ENCODE measurements around the gene DNASE2B. TPM values are rescaled to one million over a fixed set of nuclear protein-coding genes. Genes with fewer than 3 reads are reported as not detected.

DNASE2B gene
- total and polyA plus RNA-seq, 7 experiments from 2014 or later, result not detected

GRCh38 chr1:84365225-84366221, 32.8 kb upstream of the DNASE2B start:
- Mint-ChIP-seq H3K4me3 (no peak overlapping the region), H3K36me3 (no peaks in the 10 kb centered on the region), H3K4me1 (peaks cover 0 to 17% (median 8%) of the 10 kb centered on the region in 7 donors), H3K27me3 (no peaks in the 10 kb centered on the region), H3K9me3 (peaks cover 0 to 4% (median 0%) of the 10 kb centered on the region in 11 donors), H3K27ac (no peak overlapping the region)
- H3K4me1 ChIP-seq (ENCODE audit: control insufficient read depth in 2 of 2, insufficient read depth in 2 of 2, low read length in 2 of 2), result no peaks in the 10 kb centered on the region
- H3K27ac ChIP-seq (ENCODE audit: low read depth, low read length), result no peak overlapping the region
- no peaks in the 10 kb centered on the region for H3K27me3 ChIP-seq (ENCODE audit: control insufficient read depth in 2 of 2, insufficient read depth in 2 of 2, low read length in 2 of 2)
- intact Hi-C loops (cut with micrococcal nuclease), result no loop called here
- CTCF ChIA-PET, result no interaction called here
- DNase-seq (no peak), ATAC-seq (peak; percentile 80)
- POLR2A ChIA-PET, result no interaction called here
- H3K36me3 ChIP-seq (ENCODE audit: control insufficient read depth in 2 of 3, insufficient read depth in 3 of 3, low read length in 3 of 3), result no peaks in the 10 kb centered on the region
- H3K4me3 ChIP-seq (ENCODE audit: low read length), result no peak overlapping the region
- no peaks in the 10 kb centered on the region for H3K9me3 ChIP-seq (ENCODE audit: control insufficient read depth in 2 of 3, low read length in 3 of 3)

DNA sequence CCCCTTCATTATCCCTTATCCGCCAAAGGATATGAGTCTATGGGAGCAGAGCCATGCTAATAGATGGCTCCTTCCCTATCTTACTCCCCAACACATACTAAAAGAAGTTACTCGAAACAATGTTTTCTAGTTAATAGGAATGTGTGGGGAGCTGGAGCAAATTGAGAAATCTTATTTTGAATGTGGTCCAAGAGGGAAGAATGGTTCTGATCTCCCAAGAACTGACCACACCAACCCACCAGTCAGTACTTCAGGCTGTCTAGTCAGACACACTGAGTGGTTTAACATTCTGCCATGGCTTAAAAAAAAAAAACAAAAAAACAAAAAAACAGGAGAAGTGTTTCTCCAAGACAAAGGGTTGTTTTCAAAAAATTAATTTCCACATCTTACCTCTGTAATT, 31.5 kb upstream of the DNASE2B start:
- Histone ChIP-seq H3K36me3 (ENCODE audit: control insufficient read depth in 2 of 3, insufficient read depth in 3 of 3, low read length in 3 of 3) (no peaks in the 10 kb centered on the region), H3K9me3 (ENCODE audit: control insufficient read depth in 2 of 3, low read length in 3 of 3) (no peaks in the 10 kb centered on the region), H3K4me3 (ENCODE audit: low read length) (no peak overlapping the region), H3K27ac (ENCODE audit: low read depth, low read length) (no peak overlapping the region), H3K4me1 (ENCODE audit: control insufficient read depth in 2 of 2, insufficient read depth in 2 of 2, low read length in 2 of 2) (no peaks in the 10 kb centered on the region), H3K27me3 (ENCODE audit: control insufficient read depth in 2 of 2, insufficient read depth in 2 of 2, low read length in 2 of 2) (no peaks in the 10 kb centered on the region)
- ChIA-PET POLR2A (no interaction called here), CTCF (no interaction called here)
- Mint-ChIP-seq H3K4me1 (peaks cover 0 to 17% (median 8%) of the 10 kb centered on the region in 7 donors), H3K27ac (no peak overlapping the region), H3K4me3 (no peak overlapping the region), H3K27me3 (no peaks in the 10 kb centered on the region), H3K36me3 (no peaks in the 10 kb centered on the region), H3K9me3 (peaks cover 0 to 4% (median 0%) of the 10 kb centered on the region in 11 donors)
- no peak for ATAC-seq
- no peak for DNase-seq
- intact Hi-C loops (cut with micrococcal nuclease), result no loop called here

DNA sequence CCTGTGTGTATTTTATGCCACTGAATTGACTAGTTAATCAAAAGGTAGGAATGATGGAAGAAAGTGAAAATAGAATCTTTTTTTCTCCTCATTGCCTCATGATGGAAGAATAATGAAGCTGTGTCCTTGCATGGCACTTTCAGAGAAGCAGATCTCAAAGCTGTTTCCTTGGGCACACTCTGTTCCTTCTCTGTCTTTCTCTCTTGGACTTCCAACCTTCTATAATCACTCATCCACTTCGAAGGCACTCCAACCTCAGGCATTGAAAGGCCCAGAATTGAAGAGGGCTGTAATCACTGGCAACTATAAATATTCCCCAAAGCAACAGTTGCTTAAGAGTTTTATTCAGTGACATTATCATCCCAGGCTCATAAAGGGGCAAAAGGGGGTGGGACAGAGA, 31.1 kb upstream of the DNASE2B start:
- ChIA-PET POLR2A (no interaction called here), CTCF (no interaction called here)
- Mint-ChIP-seq H3K4me3 (no peak overlapping the region), H3K36me3 (peaks cover 0 to under 1% (median 0%) of the 10 kb centered on the region in 5 donors), H3K27ac (no peak overlapping the region), H3K4me1 (peaks cover 0 to 17% (median 8%) of the 10 kb centered on the region in 7 donors), H3K9me3 (peaks cover 0 to 4% (median 0%) of the 10 kb centered on the region in 11 donors), H3K27me3 (no peaks in the 10 kb centered on the region)
- no peak for ATAC-seq
- H3K27me3 ChIP-seq (ENCODE audit: control insufficient read depth in 2 of 2, insufficient read depth in 2 of 2, low read length in 2 of 2), result no peaks in the 10 kb centered on the region
- intact Hi-C loops (cut with micrococcal nuclease), result no loop called here
- H3K9me3 ChIP-seq (ENCODE audit: control insufficient read depth in 2 of 3, low read length in 3 of 3), result no peaks in the 10 kb centered on the region
- H3K36me3 ChIP-seq (ENCODE audit: control insufficient read depth in 2 of 3, insufficient read depth in 3 of 3, low read length in 3 of 3), result no peaks in the 10 kb centered on the region
- H3K27ac ChIP-seq (ENCODE audit: low read depth, low read length), result no peak overlapping the region
- H3K4me3 ChIP-seq (ENCODE audit: low read length), result no peak overlapping the region
- no peak for DNase-seq
- H3K4me1 ChIP-seq (ENCODE audit: control insufficient read depth in 2 of 2, insufficient read depth in 2 of 2, low read length in 2 of 2), result no peaks in the 10 kb centered on the region

- intact Hi-C loops (cut with micrococcal nuclease), result no loop called here
- Histone ChIP-seq H3K27me3 (ENCODE audit: control insufficient read depth in 2 of 2, insufficient read depth in 2 of 2, low read length in 2 of 2) (no peaks in the 10 kb centered on the region), H3K4me3 (ENCODE audit: low read length) (no peak overlapping the region), H3K4me1 (ENCODE audit: control insufficient read depth in 2 of 2, insufficient read depth in 2 of 2, low read length in 2 of 2) (no peaks in the 10 kb centered on the region), H3K27ac (ENCODE audit: low read depth, low read length) (no peak overlapping the region), H3K9me3 (ENCODE audit: control insufficient read depth in 2 of 3, low read length in 3 of 3) (no peaks in the 10 kb centered on the region), H3K36me3 (ENCODE audit: control insufficient read depth in 2 of 3, insufficient read depth in 3 of 3, low read length in 3 of 3) (no peaks in the 10 kb centered on the region)
- Mint-ChIP-seq H3K9me3 (peaks cover 0 to 6% (median 0%) of the 10 kb centered on the region in 11 donors), H3K4me1 (peaks cover 0 to 9% (median 0%) of the 10 kb centered on the region in 7 donors), H3K4me3 (no peak overlapping the region), H3K27me3 (no peaks in the 10 kb centered on the region), H3K27ac (no peak overlapping the region), H3K36me3 (peaks cover 0 to 5% (median 0%) of the 10 kb centered on the region in 5 donors)
- DNase-seq (no peak), ATAC-seq (no peak)
- CTCF ChIA-PET, result no interaction called here
- POLR2A ChIA-PET, result no interaction called here
These were observed 29.8 kb upstream of the DNASE2B start for GRCh38 chr1:84368441-84368840.

- no peaks in the 10 kb centered on the region for H3K9me3 ChIP-seq (ENCODE audit: control insufficient read depth in 2 of 3, low read length in 3 of 3)
- H3K4me3 ChIP-seq (ENCODE audit: low read length), result no peak overlapping the region
- ChIA-PET POLR2A (no interaction called here), CTCF (no interaction called here)
- H3K4me1 ChIP-seq (ENCODE audit: control insufficient read depth in 2 of 2, insufficient read depth in 2 of 2, low read length in 2 of 2), result no peaks in the 10 kb centered on the region
- ATAC-seq, result no peak
- Mint-ChIP-seq H3K27me3 (no peaks in the 10 kb centered on the region), H3K4me3 (no peak overlapping the region), H3K4me1 (peaks cover 0 to 4% (median 0%) of the 10 kb centered on the region in 7 donors), H3K27ac (no peak overlapping the region), H3K9me3 (peaks cover 0 to 6% (median 0%) of the 10 kb centered on the region in 11 donors), H3K36me3 (peaks cover 0 to 5% (median 0%) of the 10 kb centered on the region in 5 donors)
- H3K27me3 ChIP-seq (ENCODE audit: control insufficient read depth in 2 of 2, insufficient read depth in 2 of 2, low read length in 2 of 2), result no peaks in the 10 kb centered on the region
- H3K36me3 ChIP-seq (ENCODE audit: control insufficient read depth in 2 of 3, insufficient read depth in 3 of 3, low read length in 3 of 3), result no peaks in the 10 kb centered on the region
- no peak overlapping the region for H3K27ac ChIP-seq (ENCODE audit: low read depth, low read length)
- DNase-seq, result no peak
- intact Hi-C loops (cut with micrococcal nuclease), result no loop called here
These were observed 28.0 kb upstream of the DNASE2B start for GRCh38 chr1:84370266-84370665.

DNA sequence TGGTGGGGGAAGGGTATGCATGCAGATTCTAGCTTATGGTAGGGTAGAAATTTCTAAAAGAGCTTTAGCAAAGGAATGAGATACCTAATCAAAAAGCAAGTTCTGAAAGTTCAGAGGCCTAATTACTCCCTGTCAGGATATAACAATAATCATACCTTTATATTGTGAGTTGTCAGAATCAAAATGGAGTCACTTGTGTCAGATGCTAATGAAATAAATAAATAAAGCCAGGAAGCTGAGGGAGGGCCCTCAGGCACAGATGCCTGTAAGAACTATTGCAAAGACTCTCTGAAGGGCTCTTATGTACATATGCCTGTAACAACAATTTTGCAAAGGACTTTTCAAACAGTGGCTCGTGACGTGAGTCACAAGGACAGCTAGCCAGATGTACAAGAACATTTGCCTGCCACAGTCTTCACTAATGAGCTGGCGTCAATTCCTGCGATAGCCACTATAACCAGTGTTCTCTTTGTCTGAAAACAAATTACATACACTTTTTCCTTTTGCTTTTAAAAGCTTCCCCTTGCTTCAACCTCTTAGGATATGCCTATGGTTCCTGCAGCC, 27.4 kb upstream of the DNASE2B start:
- ATAC-seq, result peak; percentile 10

More for the DNA sequence above, 27.4 kb upstream of the DNASE2B start:
- CTCF ChIA-PET, result no interaction called here
- intact Hi-C loops (cut with micrococcal nuclease), result no loop called here
- Histone ChIP-seq H3K27ac (ENCODE audit: low read depth, low read length) (no peak overlapping the region), H3K9me3 (ENCODE audit: control insufficient read depth in 2 of 3, low read length in 3 of 3) (no peaks in the 10 kb centered on the region), H3K4me3 (ENCODE audit: low read length) (no peak overlapping the region), H3K36me3 (ENCODE audit: control insufficient read depth in 2 of 3, insufficient read depth in 3 of 3, low read length in 3 of 3) (no peaks in the 10 kb centered on the region), H3K27me3 (ENCODE audit: control insufficient read depth in 2 of 2, insufficient read depth in 2 of 2, low read length in 2 of 2) (no peaks in the 10 kb centered on the region), H3K4me1 (ENCODE audit: control insufficient read depth in 2 of 2, insufficient read depth in 2 of 2, low read length in 2 of 2) (no peaks in the 10 kb centered on the region)
- POLR2A ChIA-PET, result interaction anchor here (0.6 kb wide), 1 partner anchor 11 kb away, joined by 4 read pairs; no protein-coding TSS in a partner anchor
- peaks cover 0 to 5% (median 0%) of the 10 kb centered on the region in 5 donors for H3K36me3 Mint-ChIP-seq
- no peak overlapping the region for H3K27ac Mint-ChIP-seq
- H3K27me3 Mint-ChIP-seq, result no peaks in the 10 kb centered on the region
- no peak overlapping the region for H3K4me3 Mint-ChIP-seq
- peaks cover 0 to 6% (median 0%) of the 10 kb centered on the region in 11 donors for H3K9me3 Mint-ChIP-seq
- DNase-seq, result no peak
- H3K4me1 Mint-ChIP-seq, result peaks cover 0 to 2% (median 0%) of the 10 kb centered on the region in 7 donors
